Cardiac fibroblast (primary cell): Measurements from ENCODE around the gene GOLGA6L10.
"Not testable (repeated sequence)": the region's sequence is repeated elsewhere in the genome, so short reads cannot be mapped to it uniquely, and the experiment has no call there.

Experiments
- DNase-seq, 2 donors: peaks; one replicate each; pipeline versions ENCODE4 v3.0.0 to v3.0.0-alpha.2; 2010; ENCODE audit warnings: low read depth in 2 of 2
- H3K4me3 ChIP-seq, 2 donors: replicated peaks in 1 of 2; 1 replicate in 1 of 2; 2 replicates in 1 of 2; pipeline ENCODE4 v1.5.1; 2011; ENCODE audit warnings: low read depth in 2 of 2, low read length in 2 of 2, mild to moderate bottlenecking in 2 of 2, moderate library complexity in 1 of 2
- TF ChIP-seq, protein P1 (sequence below): IDR thresholded peaks from one replicate; pipeline ENCODE4 v1.5.1; 2011; ENCODE audit warnings: low read depth, mild to moderate bottlenecking, low read length, inconsistent platforms

Gene GOLGA6L10

DNA sequence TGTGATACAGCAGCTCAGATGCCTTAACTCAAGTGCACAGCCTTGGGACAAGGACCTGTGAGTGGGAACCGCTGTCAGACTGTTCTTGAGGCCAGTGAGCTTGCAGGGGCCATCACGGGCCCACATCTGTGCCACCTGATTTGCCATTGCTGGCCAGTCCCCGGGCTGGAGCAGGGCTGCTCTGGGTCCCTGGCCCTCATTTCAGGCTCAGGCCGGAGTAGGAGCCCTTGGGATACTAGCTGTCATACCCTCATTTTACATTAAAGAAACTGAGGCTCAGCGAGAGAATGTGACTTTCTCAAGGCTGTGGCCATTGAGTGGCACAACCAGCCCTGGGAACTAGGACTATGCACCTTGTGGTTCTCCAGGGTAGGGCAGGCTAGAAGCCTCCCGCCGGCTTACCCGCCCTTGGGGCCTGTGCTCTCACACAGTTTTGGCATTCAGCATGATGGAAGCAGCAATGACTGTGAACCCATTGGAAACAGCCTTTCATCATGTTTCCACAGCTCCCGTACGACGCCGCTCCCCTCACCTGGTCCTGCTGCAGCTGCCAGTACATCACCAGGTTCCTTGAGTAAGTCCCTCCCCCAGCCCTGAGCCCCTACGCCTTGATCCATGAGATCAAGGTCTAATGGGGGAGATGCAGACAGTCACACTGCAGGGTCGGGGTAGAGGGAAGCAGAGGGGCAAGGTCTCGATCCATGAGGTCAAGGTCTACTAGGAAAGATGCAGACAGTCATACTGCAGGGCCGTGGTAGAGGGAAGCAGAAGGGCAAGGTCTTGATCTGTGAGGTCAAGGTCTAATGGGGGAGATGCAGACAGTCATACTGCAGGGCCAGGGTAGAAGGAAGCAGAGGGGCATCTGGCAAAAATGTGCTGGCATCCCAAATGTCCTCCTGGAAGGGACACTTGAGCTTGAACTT, 42.2 kb downstream of the GOLGA6L10 start:
- TF ChIP-seq, protein P1, sequence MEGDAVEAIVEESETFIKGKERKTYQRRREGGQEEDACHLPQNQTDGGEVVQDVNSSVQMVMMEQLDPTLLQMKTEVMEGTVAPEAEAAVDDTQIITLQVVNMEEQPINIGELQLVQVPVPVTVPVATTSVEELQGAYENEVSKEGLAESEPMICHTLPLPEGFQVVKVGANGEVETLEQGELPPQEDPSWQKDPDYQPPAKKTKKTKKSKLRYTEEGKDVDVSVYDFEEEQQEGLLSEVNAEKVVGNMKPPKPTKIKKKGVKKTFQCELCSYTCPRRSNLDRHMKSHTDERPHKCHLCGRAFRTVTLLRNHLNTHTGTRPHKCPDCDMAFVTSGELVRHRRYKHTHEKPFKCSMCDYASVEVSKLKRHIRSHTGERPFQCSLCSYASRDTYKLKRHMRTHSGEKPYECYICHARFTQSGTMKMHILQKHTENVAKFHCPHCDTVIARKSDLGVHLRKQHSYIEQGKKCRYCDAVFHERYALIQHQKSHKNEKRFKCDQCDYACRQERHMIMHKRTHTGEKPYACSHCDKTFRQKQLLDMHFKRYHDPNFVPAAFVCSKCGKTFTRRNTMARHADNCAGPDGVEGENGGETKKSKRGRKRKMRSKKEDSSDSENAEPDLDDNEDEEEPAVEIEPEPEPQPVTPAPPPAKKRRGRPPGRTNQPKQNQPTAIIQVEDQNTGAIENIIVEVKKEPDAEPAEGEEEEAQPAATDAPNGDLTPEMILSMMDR, result no peak
- H3K4me3 ChIP-seq, result no peak overlapping the region
- DNase-seq, result no peak

DNA sequence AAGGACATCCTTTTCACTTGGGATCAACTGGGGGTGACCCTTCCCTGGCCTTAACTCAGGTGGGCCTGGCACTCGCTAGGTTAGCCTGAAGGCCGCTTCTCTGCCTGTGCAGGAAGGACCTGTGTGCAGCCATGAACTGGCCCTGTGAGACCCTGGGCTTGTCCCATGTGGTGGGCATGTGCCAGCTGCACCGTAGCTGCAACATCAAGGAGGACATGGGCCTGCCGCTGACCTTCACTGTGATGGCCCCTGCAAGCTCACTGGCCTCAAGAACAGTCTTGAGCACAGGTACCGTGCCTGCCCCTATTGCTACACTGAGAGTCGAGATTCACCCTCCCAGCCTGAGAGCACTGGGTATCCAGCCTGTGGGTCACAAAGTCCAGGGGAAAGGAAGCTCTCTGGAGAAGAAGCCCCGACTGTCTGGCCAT, 43.6 kb downstream of the GOLGA6L10 start:
- no peak overlapping the region for H3K4me3 ChIP-seq
- TF ChIP-seq, protein P1, result no peak
- no peak for DNase-seq

DNA sequence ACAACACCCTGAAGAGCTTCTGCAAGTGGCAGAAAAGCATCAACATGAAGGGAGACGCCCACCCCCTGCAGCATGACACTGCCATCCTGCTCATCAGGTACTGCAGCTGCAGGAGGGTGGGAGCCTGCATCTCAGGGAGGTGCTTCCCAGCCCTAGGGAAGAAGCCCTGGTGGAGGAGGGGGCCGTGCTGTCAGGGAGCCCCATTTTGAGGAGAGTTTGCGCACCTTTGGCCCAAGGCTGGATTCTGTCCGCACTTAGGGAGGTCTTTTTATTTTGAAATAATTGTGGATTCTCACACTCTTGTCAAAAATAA, 44.5 kb downstream of the GOLGA6L10 start:
- DNase-seq, result no peak
- TF ChIP-seq, protein P1, result no peak
- H3K4me3 ChIP-seq, result no peak overlapping the region

DNA sequence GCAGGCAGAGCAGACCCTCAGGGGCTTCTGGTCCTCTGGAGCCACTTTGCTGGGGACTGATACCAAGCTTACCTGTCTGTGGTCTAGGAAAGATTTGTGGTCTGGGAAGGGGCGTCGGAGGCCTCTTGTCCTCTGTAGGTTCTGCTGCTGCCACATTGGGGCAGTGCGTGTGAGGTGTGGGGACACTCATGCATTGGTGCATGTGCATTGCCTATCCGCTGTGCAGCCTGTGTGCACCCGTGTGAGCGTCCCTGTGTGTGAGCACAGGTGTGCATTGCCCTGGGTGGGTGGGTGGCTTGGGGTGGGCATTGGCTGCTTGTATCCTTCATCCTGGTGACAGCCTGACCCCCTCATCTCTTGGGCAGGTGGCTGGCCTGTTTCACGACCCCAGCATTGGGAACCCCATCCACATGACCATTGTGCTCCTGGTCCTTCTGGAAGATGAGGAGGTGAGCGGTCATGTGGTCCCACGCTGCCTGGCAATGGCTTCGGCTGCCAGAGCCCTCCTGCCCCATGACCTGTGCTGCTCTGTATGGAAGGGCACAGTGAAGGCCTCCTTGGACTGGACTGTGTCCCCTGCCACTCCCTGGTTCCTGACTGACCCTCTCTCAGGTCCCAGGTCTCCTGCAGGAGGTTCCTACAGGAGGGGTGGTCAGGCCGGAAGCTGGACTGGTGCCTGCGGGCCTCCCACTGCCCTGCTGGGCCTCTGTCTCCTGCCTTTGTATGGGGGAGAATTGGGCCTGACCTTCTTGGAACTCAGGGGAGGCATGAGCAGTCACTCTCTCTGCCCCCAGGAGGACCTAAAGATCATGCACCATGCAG, 45.1 kb downstream of the GOLGA6L10 start:
- TF ChIP-seq, protein P1, result no peak
- H3K4me3 ChIP-seq, result no peak overlapping the region
- no peak for DNase-seq

DNA sequence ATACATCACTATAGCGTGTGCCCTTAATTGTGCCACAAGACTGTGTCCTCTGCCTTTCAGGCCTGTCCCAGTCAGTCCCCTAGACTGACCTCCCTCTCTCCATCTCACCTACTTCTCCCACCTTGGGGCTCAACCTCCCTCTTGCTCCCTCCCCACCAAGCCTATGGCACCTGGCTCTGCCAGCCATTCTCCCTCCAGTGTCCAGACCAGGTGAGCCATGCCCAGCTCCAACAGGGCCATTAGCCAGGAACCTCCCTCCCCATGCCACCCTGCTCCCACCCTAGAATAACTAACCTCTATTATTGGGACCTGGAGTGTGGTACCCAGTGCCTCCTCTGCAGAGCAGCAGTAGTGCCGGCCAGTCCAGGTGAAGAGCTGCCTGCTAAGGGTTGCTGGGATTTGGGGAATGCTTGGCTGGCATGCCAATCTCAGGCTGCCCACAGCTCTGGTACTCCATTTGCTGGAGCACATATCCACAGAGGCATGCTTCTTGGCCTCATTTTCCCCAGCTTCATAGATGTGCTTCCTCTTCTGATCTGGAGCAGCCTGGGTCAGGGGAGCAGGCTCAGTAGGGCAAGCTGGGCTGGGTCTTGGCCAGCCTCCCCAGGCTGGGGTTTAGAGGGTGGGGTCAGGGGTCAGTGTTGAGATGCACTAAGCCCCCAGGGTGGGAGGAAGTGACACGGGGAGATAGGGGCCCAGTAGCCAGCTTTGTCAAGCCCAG, 47.8 kb downstream of the GOLGA6L10 start:
- TF ChIP-seq, protein P1, result no peak
- DNase-seq, result no peak
- H3K4me3 ChIP-seq, result no peak overlapping the region

DNA sequence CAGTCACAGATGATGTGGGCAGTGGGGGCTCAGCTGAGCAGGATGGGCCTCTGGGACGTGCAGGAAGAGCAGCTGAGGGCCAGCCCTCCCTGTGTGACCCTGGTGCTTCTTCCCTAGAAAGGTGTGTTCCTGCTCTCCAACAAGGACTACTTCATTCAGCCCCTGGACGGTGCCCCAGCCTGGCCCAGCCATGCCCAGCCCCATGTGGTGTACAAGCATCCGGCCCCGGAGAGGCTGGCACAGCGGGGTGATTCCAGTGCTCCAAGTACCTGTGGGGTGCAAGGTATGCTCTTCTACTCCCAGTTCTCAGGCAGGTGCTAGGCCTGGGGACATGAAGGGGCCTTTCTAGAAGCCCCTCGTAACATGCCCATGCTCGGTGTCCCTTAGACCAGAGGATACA, 48.4 kb downstream of the GOLGA6L10 start:
- TF ChIP-seq, protein P1, result no peak
- H3K4me3 ChIP-seq, result no peak overlapping the region
- no peak for DNase-seq

DNA sequence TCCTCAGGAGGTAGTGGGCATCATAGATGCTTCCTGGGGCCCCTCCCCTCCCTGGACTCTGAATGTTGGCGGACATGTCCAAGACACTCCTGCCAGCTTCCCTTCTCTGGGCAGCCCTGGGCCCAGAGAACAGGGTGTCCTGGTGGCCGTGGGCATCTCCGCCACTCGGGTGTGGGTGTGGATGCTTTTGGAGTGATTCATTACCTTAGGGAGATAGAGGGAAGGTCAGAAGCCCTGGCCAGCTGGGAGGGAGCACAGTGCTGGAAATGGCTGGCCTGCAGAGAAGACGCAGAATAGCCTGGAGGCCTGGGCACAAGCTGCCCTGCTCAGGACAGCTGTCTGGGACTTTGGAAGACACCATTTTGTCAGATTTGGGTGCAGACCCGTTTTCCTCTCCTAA, 48.9 kb downstream of the GOLGA6L10 start:
- not testable (repeated sequence) for H3K4me3 ChIP-seq
- peak; percentile 24 for DNase-seq

DNA sequence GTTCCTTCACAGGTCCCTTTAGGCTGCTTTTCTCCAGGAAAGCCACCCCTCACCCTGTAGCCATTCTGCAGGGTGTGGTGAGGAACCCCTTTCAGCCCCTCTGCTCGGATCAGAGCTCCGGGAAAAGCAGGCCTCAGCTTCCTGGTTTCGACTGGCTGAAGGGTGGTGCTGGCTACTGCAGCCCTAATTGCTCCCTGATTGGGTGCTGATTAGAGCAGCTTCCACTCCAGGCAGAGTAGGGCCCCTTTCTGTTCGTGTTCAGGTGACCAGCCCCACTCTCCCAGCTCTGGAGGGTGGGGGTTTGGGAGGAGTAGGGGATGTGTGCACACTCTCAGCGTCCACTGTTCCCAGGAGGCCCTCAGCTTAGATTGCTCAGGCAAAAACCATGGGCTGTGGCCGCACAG, 49.8 kb downstream of the GOLGA6L10 start:
- H3K4me3 ChIP-seq, result not testable (repeated sequence)

More for the DNA sequence above, 49.8 kb downstream of the GOLGA6L10 start:
- DNase-seq, result not testable (repeated sequence)
